ENCODE results near the gene HS3ST3B1.

The HS3ST3B1 gene

GRCh38 chr17:14355556-14355955, 54.7 kb downstream of the HS3ST3B1 start:
- no peak for DNase-seq (ENCODE audit: low spot score)

- no peak for DNase-seq (ENCODE audit: low spot score)
Measured at GRCh38 chr17:14359163-14360020, 58.5 kb downstream of the HS3ST3B1 start.

GRCh38 chr17:14360856-14361255, 60.0 kb downstream of the HS3ST3B1 start:
- DNase-seq (ENCODE audit: low spot score), result no peak

DNA sequence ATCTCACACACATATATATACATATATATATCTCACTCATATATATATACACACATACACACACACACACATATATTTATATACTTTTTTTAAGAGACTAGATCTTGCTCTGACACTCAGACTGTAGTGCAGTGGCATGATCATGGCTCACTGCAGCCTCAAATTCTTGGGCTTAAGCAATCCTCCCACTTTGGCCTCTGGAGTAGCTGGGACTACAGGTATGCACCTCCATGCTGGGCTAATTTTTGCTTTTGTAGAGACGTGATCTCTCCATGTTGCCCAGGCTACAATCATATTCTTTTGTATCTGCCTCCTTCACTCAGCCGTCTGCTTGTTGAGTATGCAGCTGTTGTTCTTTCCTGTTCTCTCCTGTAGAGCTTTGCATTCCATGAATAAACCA, 60.6 kb downstream of the HS3ST3B1 start:
- no peak for DNase-seq (ENCODE audit: low spot score)

DNA sequence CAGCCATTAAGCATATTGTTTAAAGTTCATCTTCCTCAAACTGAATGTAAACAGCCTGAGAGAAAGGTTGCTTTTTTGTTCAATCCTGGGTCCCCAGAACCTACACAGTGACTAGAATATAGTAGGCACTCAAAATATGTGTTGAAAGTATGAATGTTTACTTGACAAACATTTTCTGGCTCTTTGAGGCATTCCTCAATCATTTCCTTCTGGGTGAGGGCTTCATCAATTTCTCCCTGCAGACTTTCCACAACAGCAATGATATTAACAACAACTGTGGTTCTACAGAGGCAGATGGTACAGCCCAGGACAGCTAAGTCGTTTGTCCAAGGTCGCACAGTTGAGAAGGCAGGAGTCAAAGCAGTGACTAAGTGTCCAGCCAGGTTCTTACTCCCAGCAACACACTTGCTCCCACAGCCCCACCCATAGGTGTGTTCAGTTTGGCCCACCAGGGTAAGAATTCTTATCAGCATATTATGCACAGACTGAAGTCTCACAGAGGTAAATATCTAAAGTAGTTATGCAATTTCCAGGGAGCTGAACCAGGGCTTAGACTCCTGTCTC, 61.1 kb downstream of the HS3ST3B1 start:
- no peak for DNase-seq (ENCODE audit: low spot score)

GRCh38 chr17:14366199-14366598, 65.3 kb downstream of the HS3ST3B1 start:
- DNase-seq (ENCODE audit: low spot score), result no peak

GRCh38 chr17:14372461-14372860, 71.6 kb downstream of the HS3ST3B1 start:
- no peak for DNase-seq (ENCODE audit: low spot score)

GRCh38 chr17:14372905-14373613, 72.2 kb downstream of the HS3ST3B1 start:
- peak; percentile 24 for DNase-seq (ENCODE audit: low spot score)

- DNase-seq (ENCODE audit: low spot score), result no peak
Measured at GRCh38 chr17:14373614-14374259, 72.9 kb downstream of the HS3ST3B1 start.

DNA sequence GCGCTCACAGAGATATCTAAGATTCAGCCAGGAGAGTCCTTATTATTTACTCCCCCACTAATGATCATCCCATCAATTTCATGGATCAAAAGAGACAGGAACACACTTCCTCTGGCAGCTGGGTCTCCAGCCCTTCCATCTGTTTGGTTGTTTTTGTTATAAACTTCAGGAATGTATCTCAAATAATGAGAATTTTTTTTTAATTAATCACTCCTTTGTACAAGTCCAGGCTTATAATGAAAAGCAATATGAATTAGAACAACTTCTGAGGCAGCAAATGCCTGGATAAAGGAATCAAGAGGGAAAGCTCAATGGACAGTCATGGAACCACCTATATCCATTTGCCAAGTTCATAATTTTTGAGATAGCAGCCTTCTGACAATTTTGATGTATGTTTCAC, 73.4 kb downstream of the HS3ST3B1 start:
- DNase-seq (ENCODE audit: low spot score), result no peak

- DNase-seq (ENCODE audit: low spot score), result no peak
Measured at GRCh38 chr17:14376666-14377065, 75.8 kb downstream of the HS3ST3B1 start.

DNA sequence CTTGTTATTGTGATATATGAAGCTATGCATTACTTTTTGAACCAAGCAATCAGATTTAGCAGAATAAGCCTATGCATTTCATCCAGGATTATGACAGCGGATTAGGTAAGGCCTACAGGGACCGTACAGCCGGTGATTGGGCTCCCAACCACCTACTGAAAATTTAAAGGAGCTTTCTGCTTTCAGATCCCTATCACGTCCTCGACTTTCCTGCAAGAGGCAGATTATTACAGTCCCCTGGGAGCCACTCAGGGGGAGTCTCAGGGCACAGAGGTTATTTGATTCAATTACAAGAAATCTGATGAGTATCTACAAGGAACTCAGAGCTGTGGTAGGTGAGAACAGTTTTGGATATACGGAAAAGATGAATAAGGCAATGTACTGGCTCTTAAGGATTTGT, 80.7 kb downstream of the HS3ST3B1 start:
- DNase-seq (ENCODE audit: low spot score), result no peak

DNA sequence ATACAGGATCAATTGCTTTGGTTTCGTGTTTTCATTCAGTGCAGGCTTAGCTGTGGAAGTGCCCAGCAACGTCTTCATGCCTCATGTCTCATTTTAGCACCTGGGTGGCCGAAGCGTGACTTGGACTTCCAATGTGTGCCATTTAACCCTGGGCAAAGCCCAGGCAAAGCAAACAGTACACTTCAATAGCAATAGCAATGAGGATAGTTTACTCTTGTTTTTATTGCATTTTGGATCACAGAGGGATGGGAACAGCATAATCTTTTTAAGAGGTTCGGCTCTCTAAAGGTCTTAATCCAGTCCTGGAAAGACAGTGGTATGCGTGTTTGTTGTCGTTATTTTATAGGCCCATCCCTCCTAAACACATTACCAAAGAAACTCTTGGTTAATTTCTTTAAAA, 86.2 kb downstream of the HS3ST3B1 start:
- DNase-seq (ENCODE audit: low spot score), result no peak

DNA sequence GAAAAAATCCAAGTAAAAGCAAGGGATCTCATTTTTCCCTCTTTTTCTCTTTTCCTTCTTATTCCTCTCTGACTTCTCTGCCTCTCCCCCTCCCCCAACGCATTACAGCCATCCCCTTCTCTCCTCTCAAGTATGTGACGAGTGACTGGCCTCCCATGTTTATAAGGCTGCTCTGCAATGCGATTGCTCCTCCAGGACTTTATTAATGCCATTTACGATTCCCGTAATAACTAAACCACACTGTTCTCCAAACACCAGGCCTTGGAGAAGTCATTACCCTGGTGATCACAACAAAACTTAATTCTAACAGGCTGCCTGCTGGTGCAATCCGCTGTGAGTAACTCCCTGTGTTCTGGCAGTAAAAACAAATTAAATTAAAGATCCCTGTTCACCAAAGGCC, 88.8 kb downstream of the HS3ST3B1 start:
- DNase-seq (ENCODE audit: low spot score), result no peak

GRCh38 chr17:14393723-14394122, 92.8 kb downstream of the HS3ST3B1 start:
- no peak for DNase-seq (ENCODE audit: low spot score)

DNA sequence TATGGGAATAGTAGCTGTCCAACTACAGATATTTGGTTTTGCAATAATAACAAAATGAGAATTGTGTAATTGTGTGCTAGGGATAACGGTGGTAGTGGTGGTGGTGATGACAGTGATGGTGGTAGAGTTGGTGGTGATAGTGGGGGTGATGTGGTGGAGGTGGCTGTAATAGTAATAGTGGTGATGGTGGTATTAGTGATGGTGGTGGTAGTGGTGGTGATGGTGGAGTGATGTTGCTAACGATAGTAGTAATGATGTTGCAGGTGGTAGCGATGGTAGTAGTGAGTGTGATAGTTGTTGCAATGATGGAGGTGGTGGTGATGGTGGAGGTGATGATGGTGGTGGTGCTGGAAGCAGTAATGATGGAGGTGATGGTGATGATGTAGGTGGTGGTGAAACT, 94.4 kb downstream of the HS3ST3B1 start:
- DNase-seq (ENCODE audit: low spot score), result no peak

- DNase-seq (ENCODE audit: low spot score), result no peak
Measured at GRCh38 chr17:14396547-14396946, 95.7 kb downstream of the HS3ST3B1 start.

DNA sequence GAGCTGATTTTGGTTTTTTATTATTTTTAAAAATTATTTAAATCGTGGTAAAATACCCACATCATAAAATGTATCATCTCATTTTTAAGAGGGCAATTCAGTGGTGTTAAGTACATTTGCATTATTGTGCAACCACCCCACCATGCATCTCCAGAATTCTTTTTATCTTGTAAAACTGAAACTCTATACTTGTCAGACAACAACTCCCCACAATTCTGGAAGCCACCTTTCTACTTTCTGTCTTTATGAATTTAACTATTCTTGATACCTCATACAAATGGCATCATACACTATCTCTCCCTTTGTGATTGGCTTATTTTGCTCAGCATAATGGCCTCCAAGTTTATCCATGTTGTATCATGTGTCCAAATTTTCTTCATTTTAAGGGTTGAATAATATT, 97.9 kb downstream of the HS3ST3B1 start:
- DNase-seq (ENCODE audit: low spot score), result no peak
